ENCODE measurements around the gene NGF.
A peak's percentile ranks its signal among the peaks of the same experiment; 100 is the strongest.

The NGF gene

DNA sequence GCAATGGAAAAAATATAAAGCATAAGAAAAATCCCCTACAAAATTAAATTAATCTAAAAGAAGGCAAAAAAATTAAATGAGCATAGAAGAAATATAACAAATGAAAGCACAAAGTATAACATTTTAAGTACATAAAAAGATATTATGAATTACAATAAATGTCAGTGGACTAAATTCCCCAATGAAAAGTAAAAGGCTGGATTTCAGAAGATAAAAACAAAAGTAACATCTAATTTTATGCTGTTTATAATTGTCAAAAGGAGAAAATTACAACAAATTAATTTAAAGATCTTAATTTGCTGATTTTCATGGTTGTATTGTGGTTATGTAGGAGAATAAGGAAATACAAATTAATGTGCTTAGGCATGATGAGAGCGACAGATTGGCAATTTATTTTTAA, 92.8 kb downstream of the NGF start:
- no peak for DNase-seq (ENCODE audit: low read depth)
- TF ChIP-seq, protein P1, sequence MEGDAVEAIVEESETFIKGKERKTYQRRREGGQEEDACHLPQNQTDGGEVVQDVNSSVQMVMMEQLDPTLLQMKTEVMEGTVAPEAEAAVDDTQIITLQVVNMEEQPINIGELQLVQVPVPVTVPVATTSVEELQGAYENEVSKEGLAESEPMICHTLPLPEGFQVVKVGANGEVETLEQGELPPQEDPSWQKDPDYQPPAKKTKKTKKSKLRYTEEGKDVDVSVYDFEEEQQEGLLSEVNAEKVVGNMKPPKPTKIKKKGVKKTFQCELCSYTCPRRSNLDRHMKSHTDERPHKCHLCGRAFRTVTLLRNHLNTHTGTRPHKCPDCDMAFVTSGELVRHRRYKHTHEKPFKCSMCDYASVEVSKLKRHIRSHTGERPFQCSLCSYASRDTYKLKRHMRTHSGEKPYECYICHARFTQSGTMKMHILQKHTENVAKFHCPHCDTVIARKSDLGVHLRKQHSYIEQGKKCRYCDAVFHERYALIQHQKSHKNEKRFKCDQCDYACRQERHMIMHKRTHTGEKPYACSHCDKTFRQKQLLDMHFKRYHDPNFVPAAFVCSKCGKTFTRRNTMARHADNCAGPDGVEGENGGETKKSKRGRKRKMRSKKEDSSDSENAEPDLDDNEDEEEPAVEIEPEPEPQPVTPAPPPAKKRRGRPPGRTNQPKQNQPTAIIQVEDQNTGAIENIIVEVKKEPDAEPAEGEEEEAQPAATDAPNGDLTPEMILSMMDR (IDR thresholded peaks at IDR 0.05; ENCODE audit: control insufficient read depth, extremely low read depth, insufficient read depth): no peak
- H3K4me3 ChIP-seq (ENCODE audit: low read depth, low read length): no peak overlapping the region

DNA sequence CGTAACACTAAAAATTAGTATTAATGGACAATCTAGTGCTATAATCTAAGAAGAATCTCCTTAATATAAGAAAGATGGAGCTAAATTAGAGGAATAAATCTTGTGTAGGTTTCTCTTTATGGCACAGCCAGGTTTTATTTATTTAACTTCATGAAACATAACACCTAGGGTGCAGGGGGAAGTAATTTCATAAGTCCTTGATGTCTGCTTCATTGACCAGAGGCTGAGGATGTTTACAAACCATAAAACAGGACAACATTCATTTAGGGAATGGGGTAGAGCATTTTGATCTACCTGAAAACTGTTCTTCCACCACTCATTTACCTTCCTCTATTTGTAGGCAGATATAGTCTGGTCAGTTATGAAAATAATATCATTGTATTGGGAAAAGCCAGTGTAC, 95.5 kb downstream of the NGF start:
- TF ChIP-seq, protein P1 (IDR thresholded peaks at IDR 0.05; ENCODE audit: control insufficient read depth, extremely low read depth, insufficient read depth): no peak
- no peak for DNase-seq (ENCODE audit: low read depth)

DNA sequence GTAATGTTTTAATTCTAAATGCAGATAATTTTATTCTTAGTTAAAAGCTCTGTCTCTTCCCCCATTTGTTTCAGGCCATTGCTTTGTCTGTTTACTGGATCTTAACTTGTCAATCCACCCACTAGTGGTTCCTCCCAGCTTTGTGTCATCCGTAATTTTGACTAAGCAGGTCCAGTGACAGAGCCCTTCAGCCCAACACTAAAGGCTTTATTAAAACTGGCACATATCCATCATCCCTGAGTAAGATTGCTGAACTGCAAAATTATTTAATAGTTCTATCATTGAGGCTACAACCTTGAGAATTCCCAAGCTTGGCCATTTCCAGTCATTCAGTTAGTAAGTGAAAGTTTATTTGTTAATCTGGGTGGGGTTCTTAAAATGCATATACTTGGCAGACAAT, 96.7 kb downstream of the NGF start:
- no peak for DNase-seq (ENCODE audit: low read depth)
- TF ChIP-seq, protein P1 (IDR thresholded peaks at IDR 0.05; ENCODE audit: control insufficient read depth, extremely low read depth, insufficient read depth): no peak
- no peak overlapping the region for H3K4me3 ChIP-seq (ENCODE audit: low read depth, low read length)

More for the DNA sequence above, 95.5 kb downstream of the NGF start:
- no peak overlapping the region for H3K4me3 ChIP-seq (ENCODE audit: low read depth, low read length)

DNA sequence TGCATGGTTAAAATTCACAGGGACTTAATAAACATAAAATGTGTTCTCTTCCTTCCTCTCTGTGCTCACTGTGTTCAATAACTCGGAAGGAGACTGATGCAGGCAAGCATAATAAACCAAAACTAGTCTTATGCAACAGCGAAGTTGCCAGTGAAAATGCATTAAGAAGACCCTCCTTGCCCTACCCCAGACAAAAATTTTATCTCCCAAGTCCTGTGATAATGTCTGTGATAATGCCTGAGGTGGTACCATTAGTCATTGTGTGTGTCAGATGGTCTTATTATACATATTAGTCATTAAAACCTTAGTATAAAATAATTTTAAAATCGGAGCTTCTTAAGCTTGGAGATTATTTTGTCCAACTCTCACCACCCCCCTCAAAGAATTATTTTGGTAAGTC, 97.8 kb downstream of the NGF start:
- no peak overlapping the region for H3K4me3 ChIP-seq (ENCODE audit: low read depth, low read length)
- no peak for DNase-seq (ENCODE audit: low read depth)
- TF ChIP-seq, protein P1 (IDR thresholded peaks at IDR 0.05; ENCODE audit: control insufficient read depth, extremely low read depth, insufficient read depth): no peak

DNA sequence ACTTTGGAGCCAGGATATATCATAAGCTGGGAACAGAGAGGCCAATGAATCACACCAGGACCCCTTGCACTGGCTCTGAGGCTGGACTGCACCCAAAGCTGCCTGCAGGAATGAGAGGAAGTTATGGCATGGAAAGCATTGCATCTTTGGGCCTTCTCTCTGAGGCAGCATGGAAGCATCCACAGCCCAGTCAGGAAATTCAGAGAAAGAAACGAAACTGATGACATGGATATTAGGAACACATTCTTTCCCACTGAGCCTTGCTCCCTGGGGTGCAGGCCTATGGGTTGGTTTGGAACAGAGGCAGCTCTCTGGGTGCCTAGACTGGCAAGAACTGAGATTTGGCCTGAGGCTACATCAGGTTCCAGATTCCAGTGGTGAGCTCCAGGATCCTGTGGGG, 98.6 kb downstream of the NGF start:
- no peak for DNase-seq (ENCODE audit: low read depth)
- TF ChIP-seq, protein P1 (IDR thresholded peaks at IDR 0.05; ENCODE audit: control insufficient read depth, extremely low read depth, insufficient read depth): no peak
- no peak overlapping the region for H3K4me3 ChIP-seq (ENCODE audit: low read depth, low read length)

DNA sequence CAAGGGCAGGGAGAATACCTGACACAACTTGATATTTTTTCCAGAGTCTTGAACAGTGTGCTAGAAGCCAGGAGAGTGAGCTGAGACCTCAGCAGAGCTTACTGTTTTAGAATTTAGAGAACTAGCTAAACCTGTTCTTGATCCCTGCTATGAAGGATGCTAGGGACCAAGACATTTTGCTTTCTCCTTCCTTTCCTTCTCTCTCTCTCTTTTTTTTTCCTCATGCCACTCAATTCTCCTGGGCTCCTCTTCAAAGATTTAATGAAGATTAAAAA, 99.0 kb downstream of the NGF start:
- TF ChIP-seq, protein P1 (IDR thresholded peaks at IDR 0.05; ENCODE audit: control insufficient read depth, extremely low read depth, insufficient read depth): no peak
- no peak overlapping the region for H3K4me3 ChIP-seq (ENCODE audit: low read depth, low read length)
- DNase-seq (ENCODE audit: low read depth): no peak

DNA sequence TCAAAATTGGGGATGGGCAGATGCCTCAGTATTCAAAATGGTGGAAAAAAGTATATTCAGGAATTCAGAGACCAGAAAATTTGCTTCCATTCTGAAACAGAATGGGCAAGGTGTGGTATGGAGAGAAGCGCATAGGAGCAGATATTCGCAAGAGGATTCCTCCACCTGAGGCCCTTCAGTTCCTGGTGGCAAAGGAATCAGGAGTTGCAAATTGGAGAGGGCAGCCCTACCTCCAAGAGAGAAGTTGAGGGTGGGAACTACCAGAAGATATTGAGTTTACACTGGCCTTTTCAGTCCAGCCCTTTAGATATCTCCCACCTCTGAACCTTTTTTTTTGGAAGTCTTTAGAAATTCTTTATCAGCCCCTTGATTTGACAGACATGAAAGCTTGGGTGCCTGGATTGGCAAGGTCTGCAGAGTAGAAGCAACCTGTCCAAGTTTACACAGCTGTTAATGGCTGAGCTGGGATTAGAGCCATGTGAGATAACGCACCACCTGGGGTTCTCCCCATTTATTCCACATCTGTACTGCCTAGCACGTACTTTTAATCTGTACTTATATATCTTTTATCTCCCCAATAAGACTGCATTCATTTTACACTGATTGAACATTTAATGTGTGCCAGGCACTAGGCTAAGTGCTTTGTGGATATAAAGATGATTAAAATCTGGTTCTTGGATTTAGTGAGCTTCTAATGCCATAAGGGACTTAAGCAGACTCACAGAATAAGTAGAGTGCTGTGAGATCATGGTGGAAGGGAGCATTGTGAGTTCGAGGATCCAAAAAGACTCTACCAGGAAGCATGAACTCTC, 99.5 kb downstream of the NGF start:
- TF ChIP-seq, protein P1 (IDR thresholded peaks at IDR 0.05; ENCODE audit: control insufficient read depth, extremely low read depth, insufficient read depth): no peak
- no peak overlapping the region for H3K4me3 ChIP-seq (ENCODE audit: low read depth, low read length)
- DNase-seq (ENCODE audit: low read depth): peak; percentile 7
